Muscle layer of colon (tissue), 2 donors: Measurements from ENCODE around the gene MRPL39.

ENCODE experiments used
- H3K27ac ChIP-seq: one replicate; pipeline ENCODE4 v1.7.0; 2013; ENCODE audit warnings: low read depth, mild to moderate bottlenecking, low read length, moderate library complexity
- H3K27me3 ChIP-seq, 2 donors: one replicate each; pipeline ENCODE4 v1.7.0; 2013; ENCODE audit warnings: low read length in 2 of 2, mild to moderate bottlenecking in 2 of 2; ENCODE audit not compliant: insufficient read depth in 2 of 2, control insufficient read depth in 1 of 2
- H3K36me3 ChIP-seq: one replicate; pipeline ENCODE4 v1.7.0; 2013; ENCODE audit warnings: mild to moderate bottlenecking, low read length; ENCODE audit not compliant: insufficient read depth
- H3K4me1 ChIP-seq: one replicate; pipeline ENCODE4 v1.7.0; 2013; ENCODE audit warnings: mild to moderate bottlenecking, low read length; ENCODE audit not compliant: insufficient read depth
- H3K4me3 ChIP-seq, 2 donors: one replicate each; pipeline ENCODE4 v1.7.0; 2013; ENCODE audit warnings: low read length in 2 of 2, low read depth in 1 of 2, mild to moderate bottlenecking in 1 of 2, moderate library complexity in 1 of 2
- H3K9ac ChIP-seq: one replicate; pipeline ENCODE4 v1.7.0; 2013; ENCODE audit warnings: low read length
- H3K9me3 ChIP-seq: one replicate; pipeline ENCODE4 v1.7.0; 2013; ENCODE audit warnings: mild to moderate bottlenecking, low read length
- donor health status: abdominal sarcoma.
- donor health status: Adenocarcinoma of cecum.

The MRPL39 gene

DNA sequence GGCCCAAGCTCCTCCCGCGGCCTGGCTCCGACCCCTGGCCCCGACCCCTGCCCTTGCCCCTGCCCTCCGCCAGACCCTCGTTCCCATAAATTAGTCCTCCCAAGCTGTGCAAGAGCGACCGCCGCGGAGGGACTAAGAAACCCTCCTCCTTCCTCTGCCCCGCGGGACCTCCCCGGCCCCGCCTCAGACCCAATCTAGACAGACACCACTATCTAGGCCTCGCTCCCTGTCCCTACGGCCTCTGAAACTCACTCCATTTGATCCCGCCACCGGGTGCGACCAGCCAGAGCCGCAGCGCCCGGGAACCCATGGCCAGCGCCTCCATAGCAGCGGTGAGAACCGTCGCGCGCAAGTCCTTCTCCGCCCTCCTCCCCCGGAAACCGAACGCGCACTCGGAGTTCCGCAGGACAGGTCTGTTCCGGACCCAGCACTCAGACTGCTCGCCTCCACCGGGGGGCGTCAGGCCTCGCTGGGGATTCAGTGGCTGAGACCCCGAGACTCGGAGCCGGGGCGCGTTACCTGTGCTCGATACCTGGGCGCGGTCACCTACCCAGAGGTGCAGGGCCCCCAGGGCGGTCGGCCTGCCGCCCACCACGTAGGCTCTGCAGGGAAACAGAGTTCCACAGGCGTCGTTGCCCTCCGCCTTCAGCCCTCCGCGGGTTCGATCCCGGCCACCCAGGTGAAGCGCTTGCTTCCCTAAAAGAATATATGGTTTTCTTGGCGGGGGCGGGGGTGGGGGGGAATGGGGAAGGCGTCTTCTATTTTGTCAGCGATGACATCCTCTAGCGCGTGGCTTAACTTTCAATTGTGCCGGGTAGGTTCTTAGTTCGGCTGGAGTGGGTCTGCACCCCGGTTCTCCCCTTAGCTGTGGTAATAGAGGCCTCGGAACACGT is at the start of gene MRPL39:
MRPL39 (minus strand) TSS at position 331 of the 893 bp plus-strand sequence; CDS start at position 325, 6 bp downstream.
- peaks cover 12% of the 10 kb centered on the region for H3K4me1 ChIP-seq
- H3K9ac ChIP-seq, result peak within 1 kb of the TSS; percentile 55
- peak within 1 kb of the TSS; percentile 67 to 84 for H3K4me3 ChIP-seq
- H3K27ac ChIP-seq, result peak within 1 kb of the TSS; percentile 72
- peaks cover 23% of the 10 kb centered on the region for H3K36me3 ChIP-seq
- no peaks in the 10 kb centered on the region for H3K27me3 ChIP-seq
- H3K9me3 ChIP-seq, result no peaks in the 10 kb centered on the region

- Histone ChIP-seq H3K27me3 (no peaks in the 10 kb centered on the region), H3K36me3 (no peaks in the 10 kb centered on the region), H3K4me3 (no peak overlapping the region), H3K9ac (no peak overlapping the region), H3K9me3 (no peaks in the 10 kb centered on the region), H3K27ac (no peak overlapping the region), H3K4me1 (no peaks in the 10 kb centered on the region)
Observed at GRCh38 chr21:25656412-25656811, 49.1 kb upstream of the MRPL39 start.

- no peaks in the 10 kb centered on the region for H3K36me3 ChIP-seq
- H3K27me3 ChIP-seq, result no peaks in the 10 kb centered on the region
- no peak overlapping the region for H3K9ac ChIP-seq
- no peaks in the 10 kb centered on the region for H3K9me3 ChIP-seq
- H3K4me1 ChIP-seq, result peaks cover 9% of the 10 kb centered on the region
- H3K27ac ChIP-seq, result no peak overlapping the region
- H3K4me3 ChIP-seq, result no peak overlapping the region
Observed at GRCh38 chr21:25649146-25649545, 41.9 kb upstream of the MRPL39 start.

- H3K36me3 ChIP-seq, result no peaks in the 10 kb centered on the region
- H3K9me3 ChIP-seq, result no peaks in the 10 kb centered on the region
- H3K27ac ChIP-seq, result no peak overlapping the region
- no peak overlapping the region for H3K9ac ChIP-seq
- no peak overlapping the region for H3K4me3 ChIP-seq
- no peaks in the 10 kb centered on the region for H3K27me3 ChIP-seq
- H3K4me1 ChIP-seq, result peaks cover 9% of the 10 kb centered on the region
Observed at GRCh38 chr21:25647647-25648046, 40.4 kb upstream of the MRPL39 start.

- Histone ChIP-seq H3K4me3 (no peak overlapping the region), H3K4me1 (peaks cover 9% of the 10 kb centered on the region), H3K27ac (no peak overlapping the region), H3K9me3 (no peaks in the 10 kb centered on the region), H3K9ac (no peak overlapping the region), H3K27me3 (no peaks in the 10 kb centered on the region), H3K36me3 (no peaks in the 10 kb centered on the region)
Observed at GRCh38 chr21:25646474-25646873, 39.2 kb upstream of the MRPL39 start.

GRCh38 chr21:25643486-25643885 is 36.2 kb upstream of the MRPL39 start:
- H3K27ac ChIP-seq, result no peak overlapping the region
- no peaks in the 10 kb centered on the region for H3K9me3 ChIP-seq
- no peak overlapping the region for H3K9ac ChIP-seq
- H3K27me3 ChIP-seq, result no peaks in the 10 kb centered on the region
- H3K36me3 ChIP-seq, result no peaks in the 10 kb centered on the region
- H3K4me1 ChIP-seq, result peaks cover 19% of the 10 kb centered on the region
- H3K4me3 ChIP-seq, result no peak overlapping the region

DNA sequence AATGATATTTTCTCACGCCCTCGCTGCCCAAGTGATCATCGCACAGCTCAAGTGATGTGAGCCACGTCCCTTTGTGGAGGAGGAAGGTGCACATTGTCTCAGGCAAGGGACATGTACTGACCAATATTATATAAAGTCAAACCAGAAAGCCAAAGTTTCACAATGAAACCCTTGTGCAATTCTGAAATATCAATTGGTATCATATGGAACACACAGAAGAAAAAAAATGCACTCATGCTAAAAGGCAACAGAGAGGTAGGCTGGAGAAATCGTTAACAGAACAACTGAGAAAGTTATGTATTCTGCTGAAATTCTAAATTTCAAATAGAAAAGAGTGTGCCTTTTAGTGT is 33.6 kb upstream of the MRPL39 start:
- no peaks in the 10 kb centered on the region for H3K9me3 ChIP-seq
- no peak overlapping the region for H3K27ac ChIP-seq
- H3K4me1 ChIP-seq, result peaks cover 15% of the 10 kb centered on the region
- H3K4me3 ChIP-seq, result peak overlapping the region in 1 of 2 donors; percentile 76
- H3K9ac ChIP-seq, result peak overlapping the region; percentile 71
- H3K27me3 ChIP-seq, result no peaks in the 10 kb centered on the region
- H3K36me3 ChIP-seq, result no peaks in the 10 kb centered on the region

DNA sequence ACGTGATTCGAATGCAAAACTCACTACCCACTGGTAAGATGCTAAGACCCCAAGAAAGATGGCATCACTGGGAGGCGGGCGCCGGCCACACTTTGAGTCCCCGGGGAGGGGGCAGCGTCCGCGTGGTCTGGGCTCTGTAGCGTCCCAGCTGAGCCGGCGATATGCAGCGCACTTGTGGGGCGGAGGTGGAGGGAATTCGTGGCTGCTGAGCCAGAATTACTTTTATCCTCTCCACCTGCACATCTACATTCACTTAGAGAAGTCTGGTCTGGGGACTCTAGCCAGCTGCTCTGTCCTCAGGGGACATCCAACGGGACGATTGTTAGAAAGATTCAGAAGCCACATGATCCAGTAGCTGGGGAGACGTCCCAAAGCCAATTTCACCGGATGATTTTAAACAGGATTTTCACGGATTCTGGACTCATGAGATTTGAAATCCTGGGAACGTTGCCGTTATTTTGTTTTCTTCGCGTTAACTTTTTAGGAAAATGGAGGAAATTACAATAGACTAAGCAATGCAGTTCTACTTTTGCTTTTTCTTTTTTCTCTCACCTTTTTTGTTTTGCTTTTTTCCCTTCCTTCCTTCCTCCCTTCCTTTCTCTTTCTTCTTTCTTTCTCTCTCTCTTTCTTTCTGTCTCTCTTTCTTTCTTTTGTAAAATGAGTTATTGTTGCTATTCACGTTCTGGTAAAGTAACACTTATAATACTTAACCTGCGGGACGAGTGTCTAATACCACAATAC is 33.1 kb upstream of the MRPL39 start:
- no peaks in the 10 kb centered on the region for H3K9me3 ChIP-seq
- H3K27ac ChIP-seq, result peak overlapping the region; percentile 58
- peak overlapping the region; percentile 73 to 76 for H3K4me3 ChIP-seq
- H3K4me1 ChIP-seq, result peaks cover 15% of the 10 kb centered on the region
- no peaks in the 10 kb centered on the region for H3K36me3 ChIP-seq
- H3K27me3 ChIP-seq, result no peaks in the 10 kb centered on the region
- peak overlapping the region; percentile 71 for H3K9ac ChIP-seq

- Histone ChIP-seq H3K4me1 (peaks cover 15% of the 10 kb centered on the region), H3K9me3 (no peaks in the 10 kb centered on the region), H3K27ac (peak overlapping the region; percentile 63), H3K27me3 (no peaks in the 10 kb centered on the region), H3K4me3 (peak overlapping the region; percentile 73 to 76), H3K36me3 (no peaks in the 10 kb centered on the region), H3K9ac (peak overlapping the region; percentile 71)
Observed at GRCh38 chr21:25639551-25640201, 32.4 kb upstream of the MRPL39 start.

- no peaks in the 10 kb centered on the region for H3K27me3 ChIP-seq
- no peaks in the 10 kb centered on the region for H3K36me3 ChIP-seq
- H3K9ac ChIP-seq, result peak within 1 kb of the TSS; percentile 71
- H3K27ac ChIP-seq, result peak within 1 kb of the TSS; percentile 63
- no peaks in the 10 kb centered on the region for H3K9me3 ChIP-seq
- H3K4me3 ChIP-seq, result peak within 1 kb of the TSS; percentile 73 to 76
- peaks cover 15% of the 10 kb centered on the region for H3K4me1 ChIP-seq
Observed at GRCh38 chr21:25638660-25639550, 31.6 kb upstream of the MRPL39 start, which contains the start of gene JAM2. JAM2 (plus strand) TSS chr21:25639258; CDS start chr21:25639822, 564 bp downstream.
